ENCODE results near the gene PLAAT3. TPM values are rescaled to one million over a fixed set of nuclear protein-coding genes. Genes with fewer than 3 reads are reported as not detected.
"Not testable (repeated sequence)": the region's sequence is repeated elsewhere in the genome, so short reads cannot be mapped to it uniquely, and the experiment has no call there.

The PLAAT3 gene
- total and polyA plus RNA-seq, 7 donors, result 50.0 to 115 (median 82.3) TPM

DNA sequence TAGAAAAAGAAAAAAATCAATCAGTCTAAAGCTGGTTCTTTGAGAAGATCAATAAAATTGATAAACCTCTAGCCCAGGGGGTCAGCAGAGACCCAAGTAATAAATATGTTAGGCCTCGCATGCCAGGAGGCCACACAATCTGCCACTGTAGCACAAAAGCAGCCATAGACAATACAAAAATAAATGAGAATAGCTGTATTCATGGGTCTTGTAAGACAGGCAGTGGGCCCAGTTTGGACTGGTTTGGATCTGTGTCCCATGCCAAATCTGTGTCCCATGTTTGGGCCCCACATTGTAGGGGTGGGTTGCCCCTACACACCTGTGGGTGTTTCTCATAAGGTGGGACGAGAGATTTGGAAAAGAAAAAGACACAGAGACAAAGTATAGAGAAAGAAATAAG is 84.2 kb downstream of the PLAAT3 start:
- WGBS, 3 donors, result 90 to 95% (median 94%) methylated on average over 2 of the region's 2 CpGs
- DNase-seq (no peak), ATAC-seq (no peak)
- intact Hi-C loops (cut with DNase I), result no loop called here
- no peaks in the 10 kb centered on the region for H3K9me3 ChIP-seq
- TF ChIP-seq, protein P1, sequence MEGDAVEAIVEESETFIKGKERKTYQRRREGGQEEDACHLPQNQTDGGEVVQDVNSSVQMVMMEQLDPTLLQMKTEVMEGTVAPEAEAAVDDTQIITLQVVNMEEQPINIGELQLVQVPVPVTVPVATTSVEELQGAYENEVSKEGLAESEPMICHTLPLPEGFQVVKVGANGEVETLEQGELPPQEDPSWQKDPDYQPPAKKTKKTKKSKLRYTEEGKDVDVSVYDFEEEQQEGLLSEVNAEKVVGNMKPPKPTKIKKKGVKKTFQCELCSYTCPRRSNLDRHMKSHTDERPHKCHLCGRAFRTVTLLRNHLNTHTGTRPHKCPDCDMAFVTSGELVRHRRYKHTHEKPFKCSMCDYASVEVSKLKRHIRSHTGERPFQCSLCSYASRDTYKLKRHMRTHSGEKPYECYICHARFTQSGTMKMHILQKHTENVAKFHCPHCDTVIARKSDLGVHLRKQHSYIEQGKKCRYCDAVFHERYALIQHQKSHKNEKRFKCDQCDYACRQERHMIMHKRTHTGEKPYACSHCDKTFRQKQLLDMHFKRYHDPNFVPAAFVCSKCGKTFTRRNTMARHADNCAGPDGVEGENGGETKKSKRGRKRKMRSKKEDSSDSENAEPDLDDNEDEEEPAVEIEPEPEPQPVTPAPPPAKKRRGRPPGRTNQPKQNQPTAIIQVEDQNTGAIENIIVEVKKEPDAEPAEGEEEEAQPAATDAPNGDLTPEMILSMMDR (IDR thresholded peaks at IDR 0.05), result no peak
- no peak overlapping the region for H3K27ac ChIP-seq
- H3K36me3 ChIP-seq (ENCODE audit: insufficient read depth in 1 of 2, low read depth in 1 of 2), result no peaks in the 10 kb centered on the region
- no peaks in the 10 kb centered on the region for H3K27me3 ChIP-seq (ENCODE audit: insufficient read depth in 3 of 3, low read length in 2 of 3)
- no peak overlapping the region for H3K4me3 ChIP-seq
- no peaks in the 10 kb centered on the region for H3K4me1 ChIP-seq

DNA sequence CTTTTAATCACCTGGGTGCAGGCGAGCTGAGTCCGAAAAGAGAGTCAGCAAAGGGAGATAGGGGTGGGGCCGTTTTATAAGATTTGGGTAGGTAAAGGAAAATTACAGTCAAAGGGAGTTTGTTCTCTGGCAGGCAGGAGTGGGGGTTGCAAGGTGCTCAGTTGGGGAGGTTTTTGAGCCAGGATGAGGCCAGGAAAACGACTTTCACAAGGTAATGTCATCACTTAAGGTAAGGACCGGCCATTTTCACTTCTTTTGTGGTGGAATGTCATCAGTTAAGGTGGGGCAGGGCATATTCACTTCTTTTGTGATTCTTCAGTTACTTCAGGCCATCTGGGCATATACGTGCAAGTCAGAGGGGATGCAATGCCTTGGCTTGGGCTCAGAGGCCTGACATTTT is 84.9 kb downstream of the PLAAT3 start:
- H3K4me1 ChIP-seq; ATAC-seq; H3K36me3 ChIP-seq (ENCODE audit: insufficient read depth in 1 of 2, low read depth in 1 of 2); DNase-seq; H3K27ac ChIP-seq; H3K27me3 ChIP-seq (ENCODE audit: insufficient read depth in 3 of 3, low read length in 2 of 3); H3K4me3 ChIP-seq; H3K9me3 ChIP-seq; intact Hi-C loops (cut with DNase I): not testable (repeated sequence)
- WGBS, 3 donors, result 70 to 83% (median 81%) methylated on average over 6 of the region's 6 CpGs

DNA sequence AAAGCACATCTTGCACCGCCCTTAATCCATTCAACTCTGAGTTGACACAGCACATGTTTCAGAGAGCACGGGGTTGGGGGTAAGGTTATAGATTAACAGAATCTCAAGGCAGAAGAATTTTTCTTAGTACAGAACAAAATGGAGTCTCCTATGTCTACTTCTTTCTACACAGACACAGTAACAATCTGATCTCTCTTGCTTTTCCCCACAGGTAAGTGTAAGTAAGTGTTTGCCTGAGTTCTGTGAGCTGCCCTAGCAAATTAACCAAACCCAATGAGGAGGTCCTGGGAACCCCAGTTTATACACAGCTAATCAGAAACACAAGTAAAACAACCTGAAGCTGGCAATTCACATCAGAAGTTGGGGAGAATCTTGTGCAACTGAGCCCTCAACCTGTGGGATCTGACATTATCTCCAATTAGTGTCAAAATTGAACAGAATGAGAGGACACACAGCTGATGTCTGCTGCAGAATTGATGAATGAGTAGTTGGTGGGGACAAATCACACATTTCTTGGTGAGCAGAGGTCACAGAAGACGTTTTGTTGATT is 85.4 kb downstream of the PLAAT3 start:
- 76 to 86% (median 83%) methylated on average over 1 of the region's 3 CpGs for WGBS, 3 donors
- intact Hi-C loops (cut with DNase I); H3K4me3 ChIP-seq; H3K4me1 ChIP-seq; H3K27me3 ChIP-seq (ENCODE audit: insufficient read depth in 3 of 3, low read length in 2 of 3); ATAC-seq; H3K27ac ChIP-seq; H3K9me3 ChIP-seq; DNase-seq; H3K36me3 ChIP-seq (ENCODE audit: insufficient read depth in 1 of 2, low read depth in 1 of 2): not testable (repeated sequence)

DNA sequence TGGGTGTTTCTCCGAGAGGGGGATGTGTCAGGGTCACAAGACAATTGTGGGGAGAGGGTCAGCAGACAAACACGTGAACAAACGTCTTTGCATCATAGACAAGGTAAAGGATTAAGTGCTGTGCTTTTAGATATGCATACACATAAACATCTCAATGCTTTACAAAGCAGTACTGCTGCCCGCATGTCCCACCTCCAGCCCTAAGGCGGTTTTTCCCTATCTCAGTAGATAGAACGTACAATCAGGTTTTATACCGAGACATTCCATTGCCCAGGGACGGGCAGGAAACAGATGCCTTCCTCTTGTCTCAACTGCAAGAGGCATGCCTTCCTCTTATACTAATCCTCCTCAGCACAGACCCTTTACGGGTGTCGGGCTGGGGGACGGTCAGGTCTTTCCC is 86.1 kb downstream of the PLAAT3 start:
- DNase-seq; H3K36me3 ChIP-seq (ENCODE audit: insufficient read depth in 1 of 2, low read depth in 1 of 2); ATAC-seq; H3K4me3 ChIP-seq; H3K27ac ChIP-seq; H3K9me3 ChIP-seq; H3K27me3 ChIP-seq (ENCODE audit: insufficient read depth in 3 of 3, low read length in 2 of 3); H3K4me1 ChIP-seq; intact Hi-C loops (cut with DNase I): not testable (repeated sequence)
- 58 to 63% (median 59%) methylated on average over 3 to 8 of the region's 11 CpGs for WGBS, 3 donors

DNA sequence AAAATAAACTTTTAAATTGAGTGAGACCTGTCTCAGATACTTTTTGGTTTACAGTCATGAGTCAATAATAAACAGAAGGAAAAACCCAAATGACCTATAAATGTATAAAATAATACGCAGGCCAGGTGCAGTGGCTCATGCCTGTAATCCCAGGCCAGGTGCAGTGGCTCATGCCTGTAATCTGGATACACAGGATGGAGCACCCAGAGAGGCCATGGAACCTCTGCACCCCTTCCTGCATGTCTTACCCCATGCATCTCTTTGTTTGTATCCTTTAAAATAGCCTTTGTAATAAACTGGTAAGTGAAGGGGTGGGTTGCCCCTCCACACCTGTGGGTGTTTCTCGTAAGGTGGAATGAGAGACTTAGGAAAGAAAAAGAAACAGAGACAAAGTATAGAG is 86.6 kb downstream of the PLAAT3 start:
- TF ChIP-seq, protein P1 (IDR thresholded peaks at IDR 0.05), result no peak
- 82 to 89% (median 84%) methylated on average over 2 of the region's 2 CpGs for WGBS, 3 donors
- Histone ChIP-seq H3K4me3 (no peak overlapping the region), H3K4me1 (no peaks in the 10 kb centered on the region), H3K9me3 (no peaks in the 10 kb centered on the region), H3K27me3 (ENCODE audit: insufficient read depth in 3 of 3, low read length in 2 of 3) (no peaks in the 10 kb centered on the region), H3K27ac (no peak overlapping the region), H3K36me3 (ENCODE audit: insufficient read depth in 1 of 2, low read depth in 1 of 2) (no peaks in the 10 kb centered on the region)
- DNase-seq (no peak), ATAC-seq (no peak)
- intact Hi-C loops (cut with DNase I), result no loop called here

Other genes starting within 250 kb of the PLAAT3 start
- gene SLC22A9, start 244.6 kb downstream of the PLAAT3 start, total RNA-seq, result not detected
- gene SLC22A9, start 244.6 kb downstream of the PLAAT3 start, polyA plus RNA-seq, result not detected
- gene PLAAT5, start 123.3 kb downstream of the PLAAT3 start, total RNA-seq, result under 1 TPM; 0.11 to 0.59 (median 0.44) TPM
- under 1 TPM; 0.14 to 0.33 (median 0.30) TPM for gene PLAAT5, start 123.3 kb downstream of the PLAAT3 start, polyA plus RNA-seq
- under 1 TPM in 3 of 4 donors, not detected in 1; 0.16 to 0.54 (median 0.42) TPM for gene LGALS12, start 108.3 kb downstream of the PLAAT3 start, total RNA-seq
- gene LGALS12, start 108.3 kb downstream of the PLAAT3 start, polyA plus RNA-seq, result 1 to 10 TPM in 1 of 3 donors, under 1 TPM in 2; 0.22 to 2.0 (median 0.53) TPM
- 10 to 100 TPM in 1 of 4 donors, 1 to 10 TPM in 3; 6.9 to 12.2 (median 8.1) TPM for gene PLAAT4, start 77.6 kb downstream of the PLAAT3 start, total RNA-seq
- 10 to 100 TPM in 1 of 3 donors, 1 to 10 TPM in 2; 4.3 to 12.2 (median 9.7) TPM for gene PLAAT4, start 77.6 kb downstream of the PLAAT3 start, polyA plus RNA-seq
- gene PLAAT2, start 51.1 kb downstream of the PLAAT3 start, total RNA-seq, result not detected
- gene PLAAT2, start 51.1 kb downstream of the PLAAT3 start, polyA plus RNA-seq, result under 1 TPM in 1 of 3 donors, not detected in 2; 0.16 TPM
- 10 to 100 TPM in 3 of 4 donors, 1 to 10 TPM in 1; 9.4 to 12.2 (median 10.7) TPM for gene ATL3, start 56.9 kb upstream of the PLAAT3 start, total RNA-seq
- 1 to 10 TPM; 3.2 to 6.4 (median 3.3) TPM for gene ATL3, start 56.9 kb upstream of the PLAAT3 start, polyA plus RNA-seq
- gene RTN3, start 67.1 kb upstream of the PLAAT3 start, total RNA-seq, result 100 to 1,000 TPM in 1 of 4 donors, 10 to 100 TPM in 3; 40.5 to 110 (median 70.8) TPM
- 100 to 1,000 TPM in 1 of 3 donors, 10 to 100 TPM in 2; 35.3 to 162 (median 62.0) TPM for gene RTN3, start 67.1 kb upstream of the PLAAT3 start, polyA plus RNA-seq
- gene ZFTA, start 154.3 kb upstream of the PLAAT3 start, total RNA-seq, result 10 to 100 TPM in 1 of 4 donors, 1 to 10 TPM in 3; 4.4 to 10.9 (median 7.8) TPM
- 10 to 100 TPM in 1 of 3 donors, 1 to 10 TPM in 2; 2.1 to 14.7 (median 5.0) TPM for gene ZFTA, start 154.3 kb upstream of the PLAAT3 start, polyA plus RNA-seq
- 1 to 10 TPM; 3.8 to 8.8 (median 6.9) TPM for gene SPINDOC, start 199.0 kb upstream of the PLAAT3 start, total RNA-seq
- 1 to 10 TPM; 2.7 to 4.7 (median 4.6) TPM for gene SPINDOC, start 199.0 kb upstream of the PLAAT3 start, polyA plus RNA-seq
- gene MARK2, start 224.7 kb upstream of the PLAAT3 start, total RNA-seq, result 10 to 100 TPM; 21.7 to 24.9 (median 22.9) TPM
- 10 to 100 TPM; 11.7 to 24.7 (median 12.7) TPM for gene MARK2, start 224.7 kb upstream of the PLAAT3 start, polyA plus RNA-seq

Data from psoas muscle (tissue), 8 donors.